Mucosa of descending colon (tissue), 3 donors: ENCODE data around the gene NME4. TPM values are rescaled to one million over a fixed set of nuclear protein-coding genes. Genes with fewer than 3 reads are reported as not detected.

ENCODE experiments used
- ATAC-seq: fragments of 200-7000 bp; cut with Tn5 transposase; one replicate; pipeline ENCODE4 v1.9.1; 2020; ENCODE audit warnings: mild to moderate bottlenecking, moderate library complexity
- DNase-seq, 3 donors: peaks; one replicate each; pipeline ENCODE4 v3.0.0-alpha.2; 2020
- H3K36me3 ChIP-seq: fragments of 200-600 bp; one replicate; pipeline ENCODE4 v1.8.0; 2021; ENCODE audit warnings: low read depth, mild to moderate bottlenecking
- H3K4me1 ChIP-seq: fragments of 200-600 bp; one replicate; pipeline ENCODE4 v1.8.0; 2021; ENCODE audit warnings: low read depth, mild to moderate bottlenecking
- H3K4me3 ChIP-seq: fragments of 200-600 bp; one replicate; pipeline ENCODE4 v1.8.0; 2021; ENCODE audit warnings: mild to moderate bottlenecking
- H3K9me3 ChIP-seq: fragments of 200-600 bp; one replicate; pipeline ENCODE4 v1.8.0; 2021; ENCODE audit warnings: mild to moderate bottlenecking
- intact Hi-C, 2 donors: fragments of 100-400 bp; cut with DNase I in 1 of 2; cut with micrococcal nuclease in 1 of 2; formaldehyde crosslinking; loops; one replicate each; pipeline versions ENCODE4 v1.11.0 to v1.11.1; 2022; cut with DNase I, micrococcal nuclease
- total RNA-seq, 3 donors: library from RNA; stranded (reverse); fragmentation: NEBNext Ultra II Directional in 2 of 3; extraction: Animal tissue kit (Norgen Biotek cat#: 25700) in 2 of 3; gene quantifications; one replicate each; pipeline versions ENCODE4 v1.2.1 to v1.2.4, GENCODE V29; 2021 to 2023
- TF ChIP-seq, protein P1 (sequence below): fragments of 200-600 bp; IDR thresholded peaks from one replicate; pipeline ENCODE4 v1.8.0; 2022; ENCODE audit warnings: antibody characterized with exemption, mild to moderate bottlenecking
- donor health status: DM: no; HTN: no; CAD: no; lungs with moderate emphysema.
- donor health status: DM: no; HTN: no; CAD: no.
- donor health status: DM: no; HTN: yes; CAD: no.

NME4 gene
- total RNA-seq, 3 donors from 2014 or later = 24.5 to 125 (median 43.6) TPM

DNA sequence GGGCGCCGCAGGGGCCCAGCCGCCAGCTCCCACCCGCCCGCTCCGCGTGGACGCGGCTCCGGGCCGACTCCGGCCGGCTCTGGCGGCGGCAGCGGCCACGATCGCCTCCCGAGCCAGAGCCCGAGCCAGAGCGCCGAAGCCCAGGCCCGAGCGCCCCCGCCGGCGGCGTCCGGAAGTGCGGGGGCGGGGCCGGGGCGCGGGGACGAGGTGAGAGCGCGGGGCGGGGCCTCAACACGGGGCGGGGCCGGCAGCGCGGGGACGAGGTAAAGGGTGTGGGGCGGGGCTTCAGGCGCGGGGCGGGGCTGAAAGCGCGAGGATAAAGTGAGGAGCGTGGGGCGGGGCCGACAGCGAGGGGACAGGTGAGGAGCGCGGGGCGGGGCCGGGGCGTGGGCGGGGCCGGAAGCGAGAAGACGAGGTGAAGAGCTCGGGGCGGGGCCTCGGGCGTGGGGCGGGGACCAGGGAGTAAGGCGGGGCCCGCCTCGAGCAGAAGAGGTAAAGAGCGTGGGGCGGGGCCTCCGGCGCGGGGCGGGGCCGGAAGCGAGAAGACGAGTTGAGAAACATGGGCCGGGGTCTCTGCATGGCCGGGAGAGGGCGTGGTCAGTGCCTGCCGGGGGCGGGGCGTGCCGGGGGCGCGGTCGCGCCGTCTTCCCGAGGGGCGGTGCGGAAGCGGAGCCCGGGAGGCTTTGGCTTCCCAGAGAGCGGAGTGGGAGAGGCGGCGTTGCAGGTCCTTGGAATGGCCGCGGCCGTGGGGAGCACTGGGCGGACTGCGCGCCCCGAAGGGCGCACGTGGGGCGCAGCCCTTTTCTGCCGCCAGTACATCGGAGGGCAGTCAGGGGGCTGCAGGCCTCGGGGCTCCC is 44.2 kb upstream of the NME4 start, which contains the start of gene AXIN1:
AXIN1 (minus strand) TSS at position 177 of the 857 bp plus-strand sequence. CDS start 5,698 bp downstream, outside the sequence.
- Histone ChIP-seq H3K4me1 (peaks cover 15% of the 10 kb centered on the region), H3K36me3 (no peaks in the 10 kb centered on the region), H3K4me3 (peak within 1 kb of the TSS; percentile 68), H3K9me3 (no peaks in the 10 kb centered on the region)
- DNase-seq (peak; percentile 100), ATAC-seq (peak; percentile 93)
- intact Hi-C loops = no loop called here
- TF ChIP-seq, protein P1, sequence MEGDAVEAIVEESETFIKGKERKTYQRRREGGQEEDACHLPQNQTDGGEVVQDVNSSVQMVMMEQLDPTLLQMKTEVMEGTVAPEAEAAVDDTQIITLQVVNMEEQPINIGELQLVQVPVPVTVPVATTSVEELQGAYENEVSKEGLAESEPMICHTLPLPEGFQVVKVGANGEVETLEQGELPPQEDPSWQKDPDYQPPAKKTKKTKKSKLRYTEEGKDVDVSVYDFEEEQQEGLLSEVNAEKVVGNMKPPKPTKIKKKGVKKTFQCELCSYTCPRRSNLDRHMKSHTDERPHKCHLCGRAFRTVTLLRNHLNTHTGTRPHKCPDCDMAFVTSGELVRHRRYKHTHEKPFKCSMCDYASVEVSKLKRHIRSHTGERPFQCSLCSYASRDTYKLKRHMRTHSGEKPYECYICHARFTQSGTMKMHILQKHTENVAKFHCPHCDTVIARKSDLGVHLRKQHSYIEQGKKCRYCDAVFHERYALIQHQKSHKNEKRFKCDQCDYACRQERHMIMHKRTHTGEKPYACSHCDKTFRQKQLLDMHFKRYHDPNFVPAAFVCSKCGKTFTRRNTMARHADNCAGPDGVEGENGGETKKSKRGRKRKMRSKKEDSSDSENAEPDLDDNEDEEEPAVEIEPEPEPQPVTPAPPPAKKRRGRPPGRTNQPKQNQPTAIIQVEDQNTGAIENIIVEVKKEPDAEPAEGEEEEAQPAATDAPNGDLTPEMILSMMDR = peak; percentile 64

DNA sequence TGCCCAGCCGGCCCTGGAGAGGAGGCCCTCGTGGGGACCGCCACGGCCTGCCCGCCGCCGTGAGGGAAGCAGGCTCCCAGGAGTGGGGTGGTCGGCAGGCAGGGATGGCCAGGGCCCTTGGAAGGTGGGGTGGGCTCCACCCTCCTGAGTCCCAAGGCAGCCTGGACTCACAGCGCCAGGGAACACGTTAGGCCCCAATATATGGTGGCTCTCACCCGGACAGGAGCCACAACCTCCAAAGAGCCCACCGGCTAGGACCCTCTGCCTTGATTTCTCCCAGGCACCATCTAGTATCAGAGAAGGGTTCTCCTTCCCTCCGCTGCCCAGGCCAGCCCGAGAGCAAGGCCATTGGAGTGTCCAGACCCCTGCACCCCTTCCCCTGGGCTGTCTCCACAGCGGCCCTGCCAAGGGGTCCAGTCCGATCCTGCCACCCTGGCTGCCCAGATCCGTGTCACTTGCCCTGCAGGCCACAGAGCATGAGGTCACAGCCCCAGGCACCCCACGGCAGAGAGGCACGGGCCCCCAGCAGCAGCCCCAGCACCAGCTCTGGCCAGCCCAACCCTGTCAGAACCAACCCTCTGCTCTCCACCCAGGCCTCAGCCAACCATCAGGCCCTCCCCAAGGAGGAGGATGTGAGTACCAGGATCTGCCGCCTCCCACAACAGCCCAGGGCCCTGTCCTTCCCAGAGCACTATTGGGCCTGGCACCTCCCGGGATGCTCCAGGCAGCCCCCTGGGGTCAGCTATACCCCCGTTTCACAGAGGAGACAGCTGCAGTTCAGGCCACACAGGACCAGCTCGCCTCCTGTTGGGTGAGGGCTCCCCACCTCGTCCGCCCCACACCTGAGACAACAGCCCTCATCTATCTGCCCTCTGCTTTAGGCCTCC is 43.4 kb upstream of the NME4 start:
- Histone ChIP-seq H3K36me3 (no peaks in the 10 kb centered on the region), H3K4me1 (peaks cover 12% of the 10 kb centered on the region), H3K4me3 (no peak overlapping the region), H3K9me3 (no peaks in the 10 kb centered on the region)
- TF ChIP-seq, protein P1 = no peak
- DNase-seq = peak; percentile 40 to 73 (median 66)
- intact Hi-C loops = no loop called here
- ATAC-seq = no peak

DNA sequence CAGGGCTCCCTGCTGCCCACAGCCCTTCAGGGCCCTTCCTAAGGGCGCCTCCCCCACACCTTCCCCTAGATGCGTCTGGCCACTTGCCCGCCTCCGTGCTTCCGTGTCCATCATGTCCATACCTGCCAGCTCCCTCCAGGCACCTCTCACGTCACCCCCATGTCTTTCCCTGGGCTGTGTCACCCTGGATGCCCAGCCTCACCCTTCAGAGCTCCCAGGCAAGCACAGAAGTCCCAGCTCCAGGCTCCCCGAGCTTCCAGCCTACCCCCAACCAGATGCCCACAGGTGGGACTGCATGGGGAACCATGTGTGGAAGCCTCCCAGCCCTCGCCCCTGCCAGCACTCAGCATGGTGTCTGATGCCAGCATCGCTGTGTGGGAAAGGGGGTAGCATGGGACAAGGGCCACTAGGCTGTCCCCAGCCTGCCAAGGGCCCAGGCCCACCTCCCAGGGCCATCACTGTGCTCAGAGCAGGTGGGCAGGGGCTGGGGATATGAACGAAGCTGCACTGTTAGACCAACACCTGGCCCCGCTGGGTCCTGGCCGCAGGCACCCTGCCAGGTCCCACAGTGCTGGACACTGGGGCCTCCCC is 42.6 kb upstream of the NME4 start:
- H3K4me1 ChIP-seq = peaks cover 12% of the 10 kb centered on the region
- ATAC-seq (no peak), DNase-seq (peak in 1 of 3 donors; percentile 60)
- TF ChIP-seq, protein P1 = no peak
- H3K4me3 ChIP-seq = no peak overlapping the region
- intact Hi-C loops = no loop called here
- H3K36me3 ChIP-seq = no peaks in the 10 kb centered on the region
- no peaks in the 10 kb centered on the region for H3K9me3 ChIP-seq

DNA sequence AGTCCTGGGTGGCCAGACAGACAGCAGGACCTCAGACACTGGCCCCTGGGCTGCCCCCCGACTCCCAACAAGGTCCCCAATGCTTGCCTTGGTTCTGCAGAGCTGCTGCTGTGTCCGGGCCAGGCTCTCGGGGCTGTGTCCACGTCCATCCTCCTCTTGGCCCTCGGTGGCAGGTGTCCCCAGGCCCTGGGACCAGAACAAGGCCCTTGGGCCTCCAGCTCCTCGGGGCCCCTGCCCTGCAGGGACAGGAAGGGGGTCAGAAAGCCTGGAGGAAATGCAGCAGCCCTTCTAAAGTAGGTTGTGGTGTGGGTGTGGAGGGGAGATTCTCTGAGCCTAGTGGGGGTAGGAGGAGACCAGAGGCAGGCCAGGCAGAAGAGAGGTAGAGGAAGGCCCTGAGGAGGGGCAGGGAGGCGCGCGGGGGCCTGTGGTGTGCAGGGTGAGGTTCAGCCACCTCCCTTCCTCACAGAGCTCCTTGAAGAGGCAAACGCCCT is 42.0 kb upstream of the NME4 start:
- H3K4me1 ChIP-seq = peaks cover 12% of the 10 kb centered on the region
- H3K9me3 ChIP-seq = no peaks in the 10 kb centered on the region
- no peak for ATAC-seq
- TF ChIP-seq, protein P1 = no peak
- intact Hi-C loops = no loop called here
- no peaks in the 10 kb centered on the region for H3K36me3 ChIP-seq
- H3K4me3 ChIP-seq = no peak overlapping the region
- DNase-seq = peak in 1 of 3 donors; percentile 55

DNA sequence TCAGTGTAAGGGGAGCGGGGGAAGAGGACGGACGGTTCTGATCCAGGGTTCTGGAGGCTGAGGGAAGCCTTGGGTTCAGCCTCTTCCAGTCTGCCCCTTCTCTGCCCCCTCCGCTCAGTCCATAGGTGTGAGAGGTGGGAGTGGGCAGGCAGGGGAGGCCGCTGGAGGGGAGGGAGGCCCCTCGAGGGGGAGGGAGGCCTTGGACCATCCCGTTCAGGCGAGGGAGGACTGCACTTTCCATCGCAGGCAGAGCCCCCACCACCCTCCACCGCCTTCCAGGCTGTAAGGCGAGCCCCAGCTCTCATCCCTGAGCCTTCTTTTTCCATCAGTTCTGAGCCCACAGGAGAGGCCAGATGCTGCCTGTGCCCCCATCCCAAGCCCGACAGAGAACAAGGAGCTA is 40.3 kb upstream of the NME4 start:
- H3K4me1 ChIP-seq = peaks cover 5% of the 10 kb centered on the region
- no peak for ATAC-seq
- peak in 1 of 3 donors; percentile 39 for DNase-seq
- no peaks in the 10 kb centered on the region for H3K36me3 ChIP-seq
- TF ChIP-seq, protein P1 = no peak
- intact Hi-C loops = no loop called here
- H3K9me3 ChIP-seq = no peaks in the 10 kb centered on the region
- H3K4me3 ChIP-seq = no peak overlapping the region
